Heart left ventricle (tissue), 13 donors: ENCODE data around the gene U2AF1L4.

Source experiments
- POLR2A ChIP-seq, 2 donors: fragments of 450-650 bp; IDR thresholded peaks; one replicate each; pipeline ENCODE4 v1.6.1; 2017; ENCODE audit warnings: antibody characterized with exemption in 2 of 2, mild to moderate bottlenecking in 2 of 2, moderate library complexity in 2 of 2
- TF ChIP-seq, protein P1 (sequence below), 12 donors: fragments of 200-600 bp; sonication (generic) in 4 of 12; IDR thresholded peaks; one replicate each; pipeline versions ENCODE4 v1.5.0 to v1.8.0; 2018 to 2022; ENCODE audit warnings: antibody characterized with exemption in 12 of 12, mild to moderate bottlenecking in 5 of 12
- donor health status: ischemic (EF 13 %, LVEDD 7.1; RV severe dilation, severe dysfunction).
- donor health status: DM: no; HTN: yes; CAD: no.
- donor health status: DM: no; HTN: no; CAD: no.
- donor health status: ischemic (EF 25% LVEDD 6.9; RV normal size, moderate dysfunction).
- donor health status: ischemic (EF 25% LVEDD 5.7; RV mildly dilated, moderate dysfunction).
- donor health status: ischemic (EF 35%, LVEDD 5.7; RV mildly dilated, moderate dysfunction).
- donor health status: nonischemic (EF 11% LVEDD 7.7; RV severe dilation, severe dysfunction).
- donor health status: DM: yes; HTN: yes; CAD: no.
- donor health status: PGD.
- donor health status: ischemic (EF 29% LVEDD 5.4; RV normal size, mild dysfunction).
- donor health status: nonischemic (EF 23%, LVEDD 6.1; RV moderate dilation, normal function).

DNA sequence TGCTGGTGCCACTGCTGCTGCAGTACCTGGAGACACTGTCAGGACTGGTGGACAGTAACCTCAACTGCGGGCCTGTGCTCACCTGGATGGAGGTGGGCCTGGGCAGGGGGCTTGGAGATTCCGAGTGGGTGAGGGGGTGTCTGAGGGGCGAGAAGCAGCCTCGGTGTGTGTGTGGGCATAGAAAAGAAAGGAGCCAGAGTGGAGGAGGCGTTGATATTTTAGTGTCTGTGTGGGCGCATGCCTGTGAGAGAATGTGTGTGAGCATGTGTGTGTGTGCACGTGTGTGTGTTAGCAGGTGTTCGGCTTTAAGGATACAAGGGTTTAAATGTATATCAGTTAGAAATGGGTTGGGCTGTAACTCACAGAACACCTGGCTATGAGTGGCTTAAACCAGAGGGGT lies 33.8 kb upstream of the U2AF1L4 start:
- TF ChIP-seq, protein P1, sequence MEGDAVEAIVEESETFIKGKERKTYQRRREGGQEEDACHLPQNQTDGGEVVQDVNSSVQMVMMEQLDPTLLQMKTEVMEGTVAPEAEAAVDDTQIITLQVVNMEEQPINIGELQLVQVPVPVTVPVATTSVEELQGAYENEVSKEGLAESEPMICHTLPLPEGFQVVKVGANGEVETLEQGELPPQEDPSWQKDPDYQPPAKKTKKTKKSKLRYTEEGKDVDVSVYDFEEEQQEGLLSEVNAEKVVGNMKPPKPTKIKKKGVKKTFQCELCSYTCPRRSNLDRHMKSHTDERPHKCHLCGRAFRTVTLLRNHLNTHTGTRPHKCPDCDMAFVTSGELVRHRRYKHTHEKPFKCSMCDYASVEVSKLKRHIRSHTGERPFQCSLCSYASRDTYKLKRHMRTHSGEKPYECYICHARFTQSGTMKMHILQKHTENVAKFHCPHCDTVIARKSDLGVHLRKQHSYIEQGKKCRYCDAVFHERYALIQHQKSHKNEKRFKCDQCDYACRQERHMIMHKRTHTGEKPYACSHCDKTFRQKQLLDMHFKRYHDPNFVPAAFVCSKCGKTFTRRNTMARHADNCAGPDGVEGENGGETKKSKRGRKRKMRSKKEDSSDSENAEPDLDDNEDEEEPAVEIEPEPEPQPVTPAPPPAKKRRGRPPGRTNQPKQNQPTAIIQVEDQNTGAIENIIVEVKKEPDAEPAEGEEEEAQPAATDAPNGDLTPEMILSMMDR (IDR thresholded peaks at IDR 0.05) = no peak
- TF ChIP-seq POLR2A (IDR thresholded peaks at IDR 0.05) = no peak
